Osteoblast (primary cell): ENCODE measurements around the gene MARVELD3. TPM values are rescaled to one million over a fixed set of nuclear protein-coding genes. Genes with fewer than 3 reads are reported as not detected.
"Not testable (repeated sequence)": the region's sequence is repeated elsewhere in the genome, so short reads cannot be mapped to it uniquely, and the experiment has no call there.

Source experiments
- DNase-seq: peaks from one replicate; pipeline ENCODE4 v3.0.0; 2011; ENCODE audit warnings: low spot score, mixed read lengths; ENCODE audit not compliant: insufficient read length; ENCODE audit errors: missing footprints
- H2AFZ ChIP-seq: 2 replicates; pipeline ENCODE4 v1.6.0; 2011; ENCODE audit warnings: mild to moderate bottlenecking, low read length
- H3K27ac ChIP-seq: 2 replicates; pipeline ENCODE4 v1.5.1; 2011; ENCODE audit warnings: mild to moderate bottlenecking, low read depth, low read length, moderate library complexity
- H3K27me3 ChIP-seq: 2 replicates; pipeline ENCODE4 v1.6.0; 2012; ENCODE audit warnings: mild to moderate bottlenecking, control low read depth, inconsistent platforms, low read length, moderate library complexity; ENCODE audit not compliant: insufficient read depth
- H3K36me3 ChIP-seq: 2 replicates; pipeline ENCODE4 v1.5.1; 2011; ENCODE audit warnings: mild to moderate bottlenecking, low read length, control low read depth, moderate library complexity; ENCODE audit not compliant: insufficient read depth
- H3K4me1 ChIP-seq: 2 replicates; pipeline ENCODE4 v1.5.1; 2011; ENCODE audit warnings: mild to moderate bottlenecking, low read length, control low read depth, moderate library complexity; ENCODE audit not compliant: insufficient read depth
- H3K4me2 ChIP-seq: 2 replicates; pipeline ENCODE4 v1.6.0; 2011; ENCODE audit warnings: mild to moderate bottlenecking, low read length; ENCODE audit not compliant: insufficient read depth
- H3K4me3 ChIP-seq: fragments of 200-600 bp; sonication (generic); 3 replicates; pipeline ENCODE4 v1.5.1; 2012; ENCODE audit warnings: mild to moderate bottlenecking, low read length, inconsistent platforms; ENCODE audit not compliant: insufficient read depth
- H3K79me2 ChIP-seq: 2 replicates; pipeline ENCODE4 v1.6.0; 2012; ENCODE audit warnings: mild to moderate bottlenecking, low read length, control low read depth, inconsistent platforms; ENCODE audit not compliant: insufficient read depth
- H3K9me3 ChIP-seq: 2 replicates; pipeline ENCODE4 v1.5.1; 2011; ENCODE audit warnings: low read depth, low read length, control low read depth
- H4K20me1 ChIP-seq: 2 replicates; pipeline ENCODE4 v1.6.0; 2012; ENCODE audit warnings: mild to moderate bottlenecking, low read length, control low read depth; ENCODE audit not compliant: insufficient read depth
- CTCF ChIP-seq: IDR thresholded peaks from 2 replicates; pipeline ENCODE4 v1.5.1; 2011; ENCODE audit warnings: mild to moderate bottlenecking, low read depth, low read length, moderate library complexity; ENCODE audit errors: extremely low read depth
- total RNA-seq: library from RNA; depleted of rRNA; stranded (reverse); fragments of >200 nt; gene quantifications from 2 replicates; pipeline ENCODE4 v1.2.3, GENCODE V29; 2012

MARVELD3 gene
- total RNA-seq = 0.36 and 0.88 TPM in 2 replicates

GRCh38 chr16:71626018-71626857 lies at the start of gene MARVELD3:
Gene MARVELD3, plus strand, starts transcription at chr16:71626184. Its CDS starts 46 bp downstream, at chr16:71626230.
- Histone ChIP-seq H3K4me2 (peak within 1 kb of the TSS; percentile 77), H4K20me1 (no peaks in the 10 kb centered on the region), H3K4me1 (peaks cover 5% of the 10 kb centered on the region), H3K36me3 (no peaks in the 10 kb centered on the region), H3K9me3 (no peaks in the 10 kb centered on the region), H2AFZ (peak within 1 kb of the TSS; percentile 51), H3K79me2 (no peaks in the 10 kb centered on the region), H3K4me3 (peak within 1 kb of the TSS; percentile 58), H3K27ac (no peak within 1 kb of the TSS), H3K27me3 (peaks cover 35% of the 10 kb centered on the region)
- peak; percentile 85 for DNase-seq
- no peak for TF ChIP-seq CTCF

- DNase-seq = no peak
- no peak for TF ChIP-seq CTCF
- Histone ChIP-seq H3K27ac (no peak within 1 kb of the TSS), H3K4me3 (no peak within 1 kb of the TSS), H2AFZ (no peak within 1 kb of the TSS), H3K9me3 (no peaks in the 10 kb centered on the region), H3K79me2 (no peaks in the 10 kb centered on the region), H3K27me3 (peaks cover 13% of the 10 kb centered on the region), H3K36me3 (no peaks in the 10 kb centered on the region), H3K4me1 (no peaks in the 10 kb centered on the region), H4K20me1 (no peaks in the 10 kb centered on the region), H3K4me2 (no peak within 1 kb of the TSS)
Measured at GRCh38 chr16:71576971-71577370, 49.0 kb upstream of the MARVELD3 start, which contains the start of gene TAT. Gene TAT, minus strand, starts transcription at chr16:71577092. Its CDS starts 677 bp downstream, at chr16:71576415.

GRCh38 chr16:71582553-71582848 lies 43.5 kb upstream of the MARVELD3 start:
- DNase-seq, H3K4me1 ChIP-seq, H3K36me3 ChIP-seq, H3K79me2 ChIP-seq, H3K4me3 ChIP-seq, H4K20me1 ChIP-seq, H3K27ac ChIP-seq, H3K4me2 ChIP-seq, H3K9me3 ChIP-seq, H2AFZ ChIP-seq: not testable (repeated sequence)
- H3K27me3 ChIP-seq = peaks cover 11% of the 10 kb centered on the region

- H3K4me1 ChIP-seq = no peaks in the 10 kb centered on the region
- no peak overlapping the region for H3K27ac ChIP-seq
- no peak overlapping the region for H3K4me3 ChIP-seq
- no peaks in the 10 kb centered on the region for H3K79me2 ChIP-seq
- H3K27me3 ChIP-seq = peaks cover 11% of the 10 kb centered on the region
- no peak overlapping the region for H2AFZ ChIP-seq
- H3K9me3 ChIP-seq = no peaks in the 10 kb centered on the region
- H4K20me1 ChIP-seq = no peaks in the 10 kb centered on the region
- no peak for TF ChIP-seq CTCF
- no peaks in the 10 kb centered on the region for H3K36me3 ChIP-seq
- no peak for DNase-seq
- H3K4me2 ChIP-seq = no peak overlapping the region
Measured at GRCh38 chr16:71584543-71585317, 41.3 kb upstream of the MARVELD3 start.
